Right lobe of liver (tissue), 4 donors: ENCODE results near the gene SPACA4.

Source experiments
- CTCF ChIP-seq, 4 donors: fragments of 200-600 bp in 3 of 4; fragments of 450-650 bp in 1 of 4; IDR thresholded peaks; one replicate each; pipeline versions ENCODE4 v1.5.1 to v1.8.0; 2016 to 2022; ENCODE audit warnings: antibody characterized with exemption in 4 of 4, mild to moderate bottlenecking in 2 of 4
- POLR2A ChIP-seq: fragments of 450-650 bp; IDR thresholded peaks from one replicate; pipeline ENCODE4 v1.6.1; 2017; ENCODE audit warnings: antibody characterized with exemption, mild to moderate bottlenecking
- donor health status: DM: no; HTN: no; CAD: no.
- donor health status: DM: no; HTN: no; CAD: no.
- donor health status: DM: no; HTN: yes; CAD: no.

GRCh38 chr19:48568345-48568886 lies 38.1 kb upstream of the SPACA4 start:
- TF ChIP-seq CTCF (IDR thresholded peaks at IDR 0.05) = no peak
- TF ChIP-seq POLR2A = no peak
